ACC112 (cell line): ENCODE measurements around the gene PSME2.

ENCODE experiments used
- H2AFZ ChIP-seq: fragments of 200-600 bp; sonication (generic); one replicate; pipeline ENCODE4 v1.6.0; 2017; ENCODE audit warnings: antibody characterized with exemption, low read length; ENCODE audit not compliant: unreplicated experiment
- H3K27ac ChIP-seq: fragments of 200-600 bp; sonication (generic); 2 replicates; pipeline ENCODE4 v1.5.1; 2014; ENCODE audit warnings: low read depth, mild to moderate bottlenecking, antibody characterized with exemption, low read length, moderate library complexity
- H3K27me3 ChIP-seq: fragments of 200-600 bp; sonication (generic); 2 replicates; pipeline ENCODE4 v1.6.1; 2014; ENCODE audit warnings: mild to moderate bottlenecking, antibody characterized with exemption, low read length, moderate library complexity, mixed read lengths; ENCODE audit not compliant: insufficient read depth
- H3K36me3 ChIP-seq: fragments of 200-600 bp; sonication (generic); 2 replicates; pipeline ENCODE4 v1.6.1; 2016; ENCODE audit warnings: mild to moderate bottlenecking, antibody characterized with exemption, low read length, moderate library complexity, mixed read lengths; ENCODE audit not compliant: insufficient read depth
- H3K4me1 ChIP-seq: fragments of 200-600 bp; sonication (generic); one replicate; pipeline ENCODE4 v1.6.1; 2016; ENCODE audit warnings: low read length, mixed read lengths; ENCODE audit not compliant: insufficient read depth, unreplicated experiment, control insufficient read depth
- H3K4me3 ChIP-seq: fragments of 200-600 bp; sonication (generic); 2 replicates; pipeline ENCODE4 v1.5.1; 2014; ENCODE audit warnings: mild to moderate bottlenecking, low read depth, low read length
- H3K79me2 ChIP-seq: fragments of 200-600 bp; sonication (generic); one replicate; pipeline ENCODE4 v1.6.0; 2016; ENCODE audit warnings: low read length; ENCODE audit not compliant: control insufficient read depth, unreplicated experiment, insufficient read depth

PSME2 gene

DNA sequence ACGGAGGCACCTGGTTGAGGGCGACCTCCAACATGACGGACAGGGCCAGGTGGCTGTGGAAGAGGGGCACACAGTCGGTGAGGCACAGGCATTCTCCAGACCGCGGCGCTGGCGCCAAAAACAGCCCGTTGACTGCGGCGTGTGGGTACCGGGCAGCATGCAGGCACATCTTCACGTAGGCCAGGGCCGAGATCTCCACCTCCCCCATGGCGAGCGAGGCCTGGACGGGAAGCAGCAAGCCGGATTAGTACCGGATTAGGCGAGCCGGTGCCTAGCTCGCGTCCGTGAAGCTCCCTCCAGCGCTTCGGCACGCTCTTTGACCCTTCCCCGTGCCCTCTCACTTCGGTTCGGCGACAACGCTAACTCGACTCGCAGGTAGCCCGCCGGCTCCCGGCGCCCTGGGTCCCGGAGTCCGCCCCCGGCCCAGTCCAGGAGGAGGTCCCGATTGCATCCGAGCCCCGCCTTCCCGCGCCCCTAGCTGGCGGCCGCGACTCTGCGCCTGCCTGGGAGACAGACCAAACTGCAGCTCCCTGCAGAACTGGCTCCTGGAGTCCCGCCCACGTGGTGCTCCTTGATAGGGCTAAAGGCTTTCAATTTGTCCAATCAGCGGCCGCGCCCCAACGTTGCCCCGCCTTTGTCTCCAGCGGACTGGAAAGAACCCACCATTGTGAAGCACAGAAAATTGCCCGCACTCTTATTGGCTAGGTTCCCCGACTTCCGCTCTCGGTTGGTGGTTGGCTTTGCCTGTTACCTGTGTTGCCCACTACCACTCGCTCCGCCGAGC, 5.1 kb downstream of the PSME2 start, which contains the start of gene EMC9:
TSS of gene EMC9 (minus strand) at position 495 of the 784 bp plus-strand sequence. CDS start at position 208, 287 bp downstream.
- Histone ChIP-seq H3K4me1 (peaks cover 60% of the 10 kb centered on the region), H3K27me3 (no peaks in the 10 kb centered on the region), H3K27ac (peak within 1 kb of the TSS; percentile 60), H3K4me3 (peak within 1 kb of the TSS; percentile 94), H3K79me2 (peaks cover 69% of the 10 kb centered on the region), H3K36me3 (peaks cover 26% of the 10 kb centered on the region), H2AFZ (peak within 1 kb of the TSS; percentile 57)

DNA sequence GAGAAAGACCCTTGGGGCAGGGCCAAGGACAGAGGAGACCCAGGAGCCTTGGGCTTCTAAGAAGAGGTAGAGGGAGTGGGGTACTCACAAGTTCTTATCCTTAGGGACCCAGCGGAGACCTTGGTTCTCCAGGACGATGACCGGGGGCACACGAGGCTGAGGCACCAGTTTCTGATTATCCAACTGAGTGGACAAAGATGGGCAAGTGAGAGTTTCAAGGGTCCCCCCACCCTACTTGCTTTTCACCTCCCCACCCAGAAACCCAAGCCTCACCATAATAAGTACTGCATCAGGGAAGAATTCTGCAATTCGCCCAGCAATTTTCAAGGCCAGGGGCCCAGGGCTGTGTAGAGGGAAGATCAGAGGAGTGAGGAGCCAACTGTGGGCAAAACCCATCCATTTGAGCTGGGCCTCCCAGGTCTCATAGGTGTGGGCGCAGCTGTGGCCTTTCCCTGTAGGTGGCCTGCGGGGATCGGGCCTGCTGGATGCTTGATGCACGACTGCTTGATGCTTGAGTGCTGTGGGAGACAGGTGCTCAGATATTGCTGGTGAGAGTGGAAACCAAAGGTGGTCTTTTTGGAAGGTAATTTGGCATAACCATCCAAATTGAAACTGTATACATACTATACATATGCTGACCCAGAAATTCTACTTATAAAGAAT, 7.0 kb downstream of the PSME2 start:
- H3K4me1 ChIP-seq, result peaks cover 48% of the 10 kb centered on the region
- H2AFZ ChIP-seq, result no peak overlapping the region
- peak overlapping the region; percentile 94 for H3K4me3 ChIP-seq
- H3K36me3 ChIP-seq, result peaks cover 21% of the 10 kb centered on the region
- H3K79me2 ChIP-seq, result peaks cover 53% of the 10 kb centered on the region
- H3K27ac ChIP-seq, result no peak overlapping the region
- no peaks in the 10 kb centered on the region for H3K27me3 ChIP-seq

DNA sequence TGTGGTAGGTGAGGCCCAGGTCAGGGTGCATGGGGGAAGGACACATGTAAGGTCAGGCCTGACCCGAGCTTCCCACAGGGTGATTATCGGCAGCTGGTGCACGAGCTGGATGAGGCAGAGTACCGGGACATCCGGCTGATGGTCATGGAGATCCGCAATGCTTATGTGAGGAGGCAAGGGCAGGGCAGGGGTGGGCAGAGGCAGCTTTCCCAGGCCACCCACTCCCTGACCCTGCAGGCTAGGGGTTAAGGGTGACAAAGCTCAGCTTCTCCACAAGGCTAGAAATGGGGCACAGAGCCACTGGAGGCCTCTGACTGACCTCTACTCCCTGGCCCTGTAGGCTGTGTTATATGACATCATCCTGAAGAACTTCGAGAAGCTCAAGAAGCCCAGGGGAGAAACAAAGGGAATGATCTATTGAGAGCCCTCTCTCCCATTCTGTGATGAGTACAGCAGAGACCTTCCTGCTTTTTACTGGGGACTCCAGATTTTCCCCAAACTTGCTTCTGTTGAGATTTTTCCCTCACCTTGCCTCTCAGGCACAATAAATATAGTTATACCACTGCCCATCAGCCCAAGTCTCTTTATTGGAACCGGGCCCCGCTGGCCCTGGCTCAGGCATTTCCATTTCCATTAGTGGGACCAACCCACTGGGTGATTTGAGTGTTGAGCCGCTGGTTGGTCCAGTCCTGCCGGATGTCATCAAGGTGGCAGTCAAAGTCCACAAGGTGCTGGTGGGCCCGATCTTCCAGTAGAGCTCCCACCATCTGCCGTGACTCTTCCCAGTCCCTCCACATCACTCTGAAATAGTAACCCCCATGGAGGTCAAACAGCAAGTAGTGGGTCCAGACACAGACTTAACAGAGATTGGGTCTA, 7.8 kb downstream of the PSME2 start:
- H3K79me2 ChIP-seq, result peaks cover 46% of the 10 kb centered on the region

DNA sequence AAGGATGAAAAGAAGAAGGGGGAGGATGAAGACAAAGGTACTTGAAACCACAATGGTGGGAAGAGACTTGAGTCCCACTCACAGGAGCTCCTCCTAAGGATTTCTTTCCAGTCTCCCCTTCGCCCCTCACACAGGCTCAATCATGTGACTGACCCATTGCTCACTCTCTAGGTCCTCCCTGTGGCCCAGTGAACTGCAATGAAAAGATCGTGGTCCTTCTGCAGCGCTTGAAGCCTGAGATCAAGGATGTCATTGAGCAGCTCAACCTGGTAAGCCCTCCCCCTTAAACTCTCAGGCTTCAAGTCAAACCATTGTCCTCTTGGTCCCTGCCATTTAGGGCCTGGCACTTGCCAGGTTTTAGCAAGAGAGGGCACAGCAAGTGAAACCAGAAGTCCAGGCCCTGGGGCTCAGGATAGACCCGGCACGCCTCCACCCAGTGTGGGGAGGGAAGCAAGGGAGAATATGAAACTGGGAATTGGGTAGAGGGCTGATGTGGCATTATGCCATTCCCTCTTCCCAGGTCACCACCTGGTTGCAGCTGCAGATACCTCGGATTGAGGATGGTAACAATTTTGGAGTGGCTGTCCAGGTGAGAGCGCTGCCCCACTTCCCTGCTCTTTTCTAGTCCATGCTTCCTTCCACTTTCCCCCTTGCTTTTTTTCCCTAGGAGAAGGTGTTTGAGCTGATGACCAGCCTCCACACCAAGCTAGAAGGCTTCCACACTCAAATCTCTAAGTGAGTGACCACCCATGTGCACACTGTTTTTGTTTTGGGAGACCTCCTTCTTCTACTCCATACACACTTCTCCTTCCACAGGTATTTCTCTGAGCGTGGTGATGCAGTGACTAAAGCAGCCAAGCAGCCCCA, 8.6 kb downstream of the PSME2 start:
- Histone ChIP-seq H3K79me2 (peaks cover 46% of the 10 kb centered on the region), H3K4me1 (peaks cover 31% of the 10 kb centered on the region), H3K4me3 (peak overlapping the region; percentile 93), H3K36me3 (peaks cover 9% of the 10 kb centered on the region; the same call in 1 of the 2 replicates), H3K27me3 (no peaks in the 10 kb centered on the region), H2AFZ (no peak overlapping the region), H3K27ac (no peak overlapping the region)

More for the DNA sequence above, 7.8 kb downstream of the PSME2 start:
- Histone ChIP-seq H3K36me3 (peaks cover 14% of the 10 kb centered on the region), H3K4me3 (peak overlapping the region; percentile 94; the same call in 1 of the 2 replicates), H3K4me1 (peaks cover 40% of the 10 kb centered on the region), H3K27me3 (no peaks in the 10 kb centered on the region), H2AFZ (no peak overlapping the region), H3K27ac (0 out of 2 replicates have a peak overlapping the region, but pooled peaks have one; percentile 9)

DNA sequence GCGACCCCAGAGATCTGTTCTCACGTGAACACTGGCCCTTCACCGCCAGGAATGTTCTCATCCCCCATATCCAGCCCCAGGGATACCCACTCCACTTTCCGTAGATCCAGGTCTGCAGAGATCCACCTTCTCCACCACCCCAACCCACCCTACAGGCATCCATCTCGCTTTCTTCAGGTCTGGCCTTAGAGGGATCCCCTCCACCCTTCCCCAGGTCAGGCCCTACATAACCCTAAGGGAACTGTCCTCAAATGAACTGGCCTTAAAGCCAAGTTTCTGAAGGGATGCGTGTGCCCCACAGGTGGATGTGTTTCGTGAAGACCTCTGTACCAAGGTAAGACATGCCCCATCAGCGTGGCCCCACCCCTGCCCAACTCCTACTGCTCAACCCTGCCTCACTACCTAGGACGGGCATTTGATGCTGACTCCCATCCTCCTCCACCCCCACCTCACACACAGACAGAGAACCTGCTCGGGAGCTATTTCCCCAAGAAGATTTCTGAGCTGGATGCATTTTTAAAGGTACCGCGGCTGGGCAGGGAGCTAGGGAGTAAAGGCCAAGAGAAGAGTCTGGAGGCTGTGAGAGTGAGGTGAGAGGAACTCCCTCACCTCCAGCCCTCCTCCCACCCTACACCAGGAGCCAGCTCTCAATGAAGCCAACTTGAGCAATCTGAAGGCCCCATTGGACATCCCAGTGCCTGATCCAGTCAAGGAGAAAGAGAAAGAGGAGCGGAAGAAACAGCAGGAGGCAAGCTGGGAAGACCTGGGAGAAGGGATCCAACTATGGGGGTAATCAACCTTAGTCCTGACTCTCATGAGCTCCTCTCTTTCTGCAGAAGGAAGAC, 9.5 kb downstream of the PSME2 start:
- no peaks in the 10 kb centered on the region for H3K27me3 ChIP-seq
- peaks cover 6% of the 10 kb centered on the region; the same call in 1 of the 2 replicates for H3K36me3 ChIP-seq
- H3K79me2 ChIP-seq, result peaks cover 46% of the 10 kb centered on the region
- no peak overlapping the region for H2AFZ ChIP-seq
- peak overlapping the region; percentile 93 for H3K4me3 ChIP-seq
- H3K27ac ChIP-seq, result no peak overlapping the region
- H3K4me1 ChIP-seq, result peaks cover 30% of the 10 kb centered on the region

DNA sequence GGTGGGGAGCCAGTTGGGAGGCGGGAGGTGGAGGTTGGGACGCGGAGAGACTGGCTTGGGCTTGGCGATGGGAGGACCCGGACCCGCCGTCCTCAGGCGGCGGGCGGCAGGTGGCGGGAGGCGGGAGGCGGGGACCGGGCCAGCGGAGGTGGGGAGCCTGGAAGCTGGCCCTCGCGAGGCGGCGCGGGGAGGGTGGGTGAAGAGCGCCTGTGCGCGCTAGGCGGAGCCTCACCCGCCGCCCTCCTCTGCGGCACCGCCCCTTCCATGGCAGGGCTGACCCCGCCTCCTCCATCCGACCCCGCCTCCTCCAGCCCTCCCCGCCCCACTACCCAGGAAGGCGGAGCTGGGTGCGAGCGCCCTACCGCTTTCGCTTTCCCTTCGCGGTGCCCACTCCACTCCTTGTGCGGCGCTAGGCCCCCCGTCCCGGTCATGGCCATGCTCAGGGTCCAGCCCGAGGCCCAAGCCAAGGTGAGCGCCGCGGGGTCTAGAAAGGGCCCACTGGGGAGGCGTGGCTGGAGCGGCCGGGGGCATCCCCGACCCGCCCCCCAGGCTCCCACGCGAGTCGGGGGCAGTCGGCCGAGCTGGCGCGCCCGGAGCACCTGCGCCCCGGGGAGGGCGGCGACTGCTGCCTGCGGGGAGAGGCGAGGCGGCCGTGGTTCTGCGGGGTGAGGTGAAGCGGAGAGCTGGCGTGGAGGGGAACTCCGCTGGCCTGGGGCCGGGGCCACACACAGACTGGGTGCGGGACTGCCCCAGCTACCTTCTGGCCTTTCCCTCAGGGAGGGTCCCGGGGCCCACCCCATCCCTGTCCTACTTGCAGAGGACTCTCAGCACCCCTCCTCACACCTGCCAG, 10.4 kb downstream of the PSME2 start, which contains the start of gene PSME1:
TSS of gene PSME1 (plus strand) at position 361 of the 850 bp plus-strand sequence. CDS start at position 430, 69 bp downstream.
- Histone ChIP-seq H3K27me3 (no peaks in the 10 kb centered on the region), H3K79me2 (peaks cover 45% of the 10 kb centered on the region), H3K27ac (peak within 1 kb of the TSS; percentile 54; the same call in 1 of the 2 replicates), H3K4me1 (peaks cover 30% of the 10 kb centered on the region), H3K36me3 (peaks cover 6% of the 10 kb centered on the region; the same call in 1 of the 2 replicates), H2AFZ (peak within 1 kb of the TSS; percentile 62), H3K4me3 (peak within 1 kb of the TSS; percentile 93)

DNA sequence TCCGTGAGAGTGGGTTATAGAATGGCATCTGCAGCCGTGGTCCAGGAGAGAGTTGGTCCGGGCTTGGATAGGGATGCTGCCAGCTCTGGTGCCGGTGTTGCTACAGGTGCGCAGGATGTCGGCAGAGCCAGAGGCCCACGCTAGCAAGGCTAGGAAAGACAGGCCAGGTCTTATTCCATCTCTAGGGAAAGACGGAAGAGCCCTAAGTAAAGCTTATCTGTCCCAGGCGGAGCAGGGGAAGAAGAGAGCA, 10.9 kb downstream of the PSME2 start:
- Histone ChIP-seq H2AFZ (peak overlapping the region; percentile 50), H3K36me3 (peaks cover 6% of the 10 kb centered on the region; the same call in 1 of the 2 replicates), H3K4me3 (peak overlapping the region; percentile 93), H3K27me3 (no peaks in the 10 kb centered on the region), H3K79me2 (peaks cover 40% of the 10 kb centered on the region), H3K27ac (no peak overlapping the region), H3K4me1 (peaks cover 30% of the 10 kb centered on the region)

DNA sequence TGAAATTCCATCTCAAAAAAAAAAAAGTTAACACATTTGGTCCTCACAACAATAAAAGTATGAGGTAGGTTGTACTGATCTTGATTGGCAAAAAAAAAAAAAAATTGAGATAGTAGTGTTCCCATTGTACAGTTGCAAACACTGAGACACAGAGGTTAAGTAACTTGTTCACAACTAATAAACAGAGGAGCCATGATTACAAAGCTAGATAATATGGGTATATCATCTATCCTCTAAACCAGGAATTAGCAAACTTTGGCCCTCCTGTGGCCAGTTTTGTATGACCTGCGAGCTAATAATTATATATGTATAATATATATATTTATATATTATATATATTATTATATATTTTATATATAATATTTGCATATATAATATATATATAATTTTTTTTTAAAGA, 12.7 kb downstream of the PSME2 start:
- no peak overlapping the region for H3K4me3 ChIP-seq
- H3K36me3 ChIP-seq, result peaks cover 1% of the 10 kb centered on the region; the same call in 1 of the 2 replicates
- peaks cover 18% of the 10 kb centered on the region for H3K4me1 ChIP-seq
- no peaks in the 10 kb centered on the region for H3K27me3 ChIP-seq
- H3K79me2 ChIP-seq, result peaks cover 26% of the 10 kb centered on the region
- no peak overlapping the region for H3K27ac ChIP-seq
- H2AFZ ChIP-seq, result no peak overlapping the region
